Endothelial cell of umbilical vein (primary cell): ENCODE measurements around the gene LGALS4. TPM values are rescaled to one million over a fixed set of nuclear protein-coding genes. Genes with fewer than 3 reads are reported as not detected.
A peak's percentile ranks its signal among the peaks of the same experiment; 100 is the strongest.

Experiments used
- BruUV-seq: library from RNA; stranded (reverse); fragments of 400-500 nt; replicated peaks from 2 replicates; lab custom pipeline; 2021; lab: Mats Ljungman, UMichigan
- CTCF ChIA-PET: fragments of 300-600, 350-600 bp; sonication (Branson Sonifier 250); formaldehyde crosslinking; loops from one replicate; lab custom pipeline; 2021; ENCODE audit warnings: antibody characterized with exemption, inconsistent platforms; lab: Charles Lee
- POLR2A ChIA-PET: fragments of 300-600, 350-600 bp; sonication (Branson Sonifier 250); formaldehyde crosslinking; loops from one replicate; lab custom pipeline; 2021; ENCODE audit warnings: antibody characterized with exemption, inconsistent platforms; lab: Charles Lee
- DNase-seq: peaks from one replicate; pipeline ENCODE4 v3.0.0-alpha.2; 2011; ENCODE audit warnings: low read depth, low spot score
- FAIRE-seq: peaks from 2 replicates; lab custom pipeline; 2011; peaks lifted over from hg19 to GRCh38; lab: Jason Lieb, UNC
- H2AFZ ChIP-seq: 2 replicates; pipeline ENCODE4 v1.6.0; 2012; ENCODE audit warnings: low read depth, low read length, control low read depth, inconsistent platforms
- H3K27ac ChIP-seq: 2 replicates; pipeline ENCODE4 v1.5.1; 2011; ENCODE audit warnings: low read depth, mild to moderate bottlenecking, control low read depth, low read length, moderate library complexity; ENCODE audit not compliant: insufficient read depth
- H3K27me3 ChIP-seq, 2 experiments: 2 replicates each; pipeline versions ENCODE4 v1.6.0 to v1.6.1; 2011; ENCODE audit warnings: low read length in 2 of 2, mixed read lengths in 1 of 2; ENCODE audit not compliant: control insufficient read depth in 2 of 2, insufficient read depth in 2 of 2
- H3K36me3 ChIP-seq, 2 experiments: 2 replicates in 1 of 2; 3 replicates in 1 of 2; pipeline ENCODE4 v1.5.1; 2011; ENCODE audit warnings: low read length in 2 of 2, mild to moderate bottlenecking in 1 of 2, moderate library complexity in 1 of 2; ENCODE audit not compliant: control insufficient read depth in 2 of 2, insufficient read depth in 2 of 2; ENCODE audit errors: extremely low read depth in 1 of 2
- H3K4me1 ChIP-seq: 3 replicates; pipeline ENCODE4 v1.5.1; 2011; ENCODE audit warnings: mild to moderate bottlenecking, low read length; ENCODE audit not compliant: control insufficient read depth, insufficient read depth; ENCODE audit errors: extremely low read depth
- H3K4me2 ChIP-seq: 2 replicates; pipeline ENCODE4 v1.6.1; 2011; ENCODE audit warnings: low read length, control low read depth, mixed read lengths; ENCODE audit not compliant: insufficient read depth
- H3K4me3 ChIP-seq, 3 experiments: fragments of 200-600 bp in 1 of 3; sonication (generic), shearing (Covaris generic) in 1 of 3; replicated peaks in 1 of 3; 2 replicates each; pipeline ENCODE4 v1.5.1; 2011 to 2016; ENCODE audit warnings: control low read depth in 3 of 3, low read length in 3 of 3, mild to moderate bottlenecking in 2 of 3, inconsistent platforms in 1 of 3, low read depth in 1 of 3, moderate library complexity in 1 of 3; ENCODE audit not compliant: insufficient read depth in 1 of 3
- H3K79me2 ChIP-seq: 2 replicates; pipeline ENCODE4 v1.6.0; 2012; ENCODE audit warnings: low read length, inconsistent platforms; ENCODE audit not compliant: control insufficient read depth, insufficient read depth
- H3K9ac ChIP-seq: replicated peaks from 2 replicates; pipeline ENCODE3; 2011; ENCODE audit warnings: low read length, control low read depth; ENCODE audit not compliant: insufficient read depth; ENCODE audit errors: extremely low read depth
- H3K9me1 ChIP-seq: replicated peaks from 3 replicates; pipeline ENCODE4 v1.6.0; 2011; ENCODE audit warnings: mild to moderate bottlenecking, low read length; ENCODE audit not compliant: control insufficient read depth, insufficient read depth; ENCODE audit errors: extremely low read depth
- H3K9me3 ChIP-seq: replicated peaks from 2 replicates; pipeline ENCODE4 v1.5.1; 2012; ENCODE audit warnings: low read length, inconsistent platforms; ENCODE audit not compliant: control insufficient read depth, insufficient read depth
- H4K20me1 ChIP-seq: replicated peaks from 2 replicates; pipeline ENCODE3; 2011; ENCODE audit warnings: mild to moderate bottlenecking, low read length; ENCODE audit not compliant: control insufficient read depth, insufficient read depth; ENCODE audit errors: extremely low read depth
- EZH2 ChIP-seq: IDR thresholded peaks from 2 replicates; pipeline ENCODE4 v1.6.1; 2012; ENCODE audit warnings: borderline replicate concordance, low read depth, mild to moderate bottlenecking, moderate library complexity, low read length, inconsistent platforms; ENCODE audit not compliant: severe bottlenecking
- JUN ChIP-seq: IDR thresholded peaks from 2 replicates; pipeline ENCODE4 v1.6.1; 2011; ENCODE audit warnings: borderline replicate concordance, low read depth; ENCODE audit not compliant: insufficient read length, insufficient read depth
- MYC ChIP-seq: IDR thresholded peaks from one replicate; pipeline ENCODE4 v1.6.1; 2011; ENCODE audit warnings: mild to moderate bottlenecking, low read depth, low read length
- POLR2AphosphoS5 ChIP-seq: IDR thresholded peaks from 2 replicates; pipeline ENCODE4 v1.6.1; 2012; ENCODE audit warnings: low read depth, mild to moderate bottlenecking, control low read depth, low read length, moderate library complexity; ENCODE audit not compliant: insufficient read depth
- dilution Hi-C: fragments of 300-500 bp; cut with MboI; formaldehyde crosslinking; loops from one replicate; pipeline ENCODE4 v1.15.0; 2019; ENCODE audit warnings: low sequenced_read_pairs; ENCODE audit not compliant: extremely low pct_ligation_motif_present
- intact Hi-C: fragments of 100-400 bp; cut with micrococcal nuclease; formaldehyde crosslinking; loops from one replicate; pipeline ENCODE4 v1.10.0; 2022
- polyA plus RNA-seq, 4 experiments: library from polyadenylated mRNA; depleted of rRNA in 3 of 4; stranded (reverse) in 3 of 4; unstranded in 1 of 4; fragments of >200 nt; gene quantifications; 2 replicates each; pipeline versions ENCODE4 v1.2.1 to v1.2.3, GENCODE V29; 2011 to 2012; ENCODE audit warnings: missing spikeins in 1 of 4
- total RNA-seq: library from RNA; stranded (reverse); gene quantifications from 2 replicates; pipeline ENCODE4 v1.2.3, GENCODE V29; 2021
- TF ChIP-seq, protein P1 (sequence below): IDR thresholded peaks from 2 replicates; pipeline ENCODE4 v1.6.1; 2011; ENCODE audit not compliant: insufficient read depth, insufficient read length
- TF ChIP-seq, protein P2 (sequence below), 2 donors: IDR thresholded peaks; 1 replicate in 1 of 2; 2 replicates in 1 of 2; pipeline ENCODE4 v1.5.1; 2011; ENCODE audit warnings: low read length in 2 of 2, mild to moderate bottlenecking in 2 of 2, moderate library complexity in 2 of 2, control low read depth in 1 of 2, inconsistent platforms in 1 of 2, low read depth in 1 of 2; ENCODE audit not compliant: insufficient read depth in 1 of 2; ENCODE audit errors: extremely low read depth in 1 of 2

Gene LGALS4
- total and polyA plus RNA-seq, 2 donors (not counting 3 experiments of a cell fraction or from before 2014, with no cell fraction given), result 0.19 TPM; not detected in 1

DNA sequence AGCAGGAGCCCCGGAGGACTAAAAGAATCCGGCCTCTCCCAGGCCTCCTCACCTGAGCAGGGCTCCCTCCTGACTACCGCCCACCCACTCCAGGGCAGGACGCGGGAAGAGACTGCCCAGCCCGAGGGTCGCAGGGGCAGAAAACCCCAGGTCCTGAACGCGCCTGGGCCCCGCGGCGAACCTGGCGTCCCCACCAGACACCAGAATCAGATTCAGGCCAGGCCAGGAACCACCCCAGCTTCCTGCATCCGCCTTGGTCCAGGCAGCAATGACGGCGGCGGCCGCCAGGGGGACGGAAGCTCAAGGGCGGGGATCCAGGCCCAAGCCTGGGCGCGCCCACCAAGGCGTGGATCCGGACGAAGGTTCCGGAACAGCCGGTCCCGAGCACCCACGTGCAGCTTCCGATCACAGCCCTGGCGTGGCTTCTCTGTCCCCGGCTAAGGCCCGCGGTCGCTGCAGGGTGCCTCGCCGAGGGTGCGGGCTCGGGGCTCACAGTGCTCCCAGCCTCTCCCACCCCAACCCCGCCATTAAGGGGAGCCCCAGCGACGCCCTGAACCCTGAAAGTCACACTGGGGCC is 43.0 kb downstream of the LGALS4 start:
- ChIA-PET CTCF (interaction anchor here (0.6 to 1.7 kb wide), 30 partner anchors 9 to 367 kb away, joined by 3 to 24 read pairs (median 5); partner anchors contain the start of genes ECH1, FAM98C, LGALS4 and MRPS12), POLR2A (interaction anchor here (1.0 kb wide), 1 partner anchor 80 kb away, joined by 5 read pairs; no protein-coding TSS in a partner anchor)
- Histone ChIP-seq H4K20me1 (no peaks in the 10 kb centered on the region), H3K4me1 (peaks cover 4% of the 10 kb centered on the region), H3K9me1 (no peaks in the 10 kb centered on the region), H3K9me3 (no peaks in the 10 kb centered on the region), H2AFZ (peak overlapping the region; percentile 95), H3K4me3 (peak overlapping the region in 1 of 3 experiments; percentile 18), H3K9ac (peak overlapping the region; percentile 55), H3K27ac (no peak overlapping the region), H3K27me3 (no peaks in the 10 kb centered on the region), H3K36me3 (no peaks in the 10 kb centered on the region), H3K4me2 (no peak overlapping the region), H3K79me2 (no peaks in the 10 kb centered on the region)
- TF ChIP-seq JUN (no peak), MYC (peak; percentile 36), EZH2 (no peak), POLR2AphosphoS5 (peak; percentile 77)
- TF ChIP-seq, protein P1, sequence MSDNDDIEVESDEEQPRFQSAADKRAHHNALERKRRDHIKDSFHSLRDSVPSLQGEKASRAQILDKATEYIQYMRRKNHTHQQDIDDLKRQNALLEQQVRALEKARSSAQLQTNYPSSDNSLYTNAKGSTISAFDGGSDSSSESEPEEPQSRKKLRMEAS, result peak; percentile 70
- TF ChIP-seq, protein P2, sequence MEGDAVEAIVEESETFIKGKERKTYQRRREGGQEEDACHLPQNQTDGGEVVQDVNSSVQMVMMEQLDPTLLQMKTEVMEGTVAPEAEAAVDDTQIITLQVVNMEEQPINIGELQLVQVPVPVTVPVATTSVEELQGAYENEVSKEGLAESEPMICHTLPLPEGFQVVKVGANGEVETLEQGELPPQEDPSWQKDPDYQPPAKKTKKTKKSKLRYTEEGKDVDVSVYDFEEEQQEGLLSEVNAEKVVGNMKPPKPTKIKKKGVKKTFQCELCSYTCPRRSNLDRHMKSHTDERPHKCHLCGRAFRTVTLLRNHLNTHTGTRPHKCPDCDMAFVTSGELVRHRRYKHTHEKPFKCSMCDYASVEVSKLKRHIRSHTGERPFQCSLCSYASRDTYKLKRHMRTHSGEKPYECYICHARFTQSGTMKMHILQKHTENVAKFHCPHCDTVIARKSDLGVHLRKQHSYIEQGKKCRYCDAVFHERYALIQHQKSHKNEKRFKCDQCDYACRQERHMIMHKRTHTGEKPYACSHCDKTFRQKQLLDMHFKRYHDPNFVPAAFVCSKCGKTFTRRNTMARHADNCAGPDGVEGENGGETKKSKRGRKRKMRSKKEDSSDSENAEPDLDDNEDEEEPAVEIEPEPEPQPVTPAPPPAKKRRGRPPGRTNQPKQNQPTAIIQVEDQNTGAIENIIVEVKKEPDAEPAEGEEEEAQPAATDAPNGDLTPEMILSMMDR (IDR thresholded peaks at IDR 0.05; ENCODE audit: extremely low read depth in 1 of 2, insufficient read depth in 1 of 2, low read depth in 1 of 2, low read length in 2 of 2), result peak; percentile 79 to 84
- dilution Hi-C loops (no loop called here), intact Hi-C loops (loop anchor here (2.0 to 5.0 kb wide), 2 partner anchors 63 to 79 kb away; partner anchors contain the start of genes ECH1 and HNRNPL)
- BruUV-seq, result no TSS peak
- FAIRE-seq (peak; percentile 96), DNase-seq (peak; percentile 70)
